Upper lobe of left lung (tissue), 4 donors: ENCODE results near the gene GRK5.

Experiments
- POLR2A ChIP-seq, 4 donors: fragments of 450-650 bp; IDR thresholded peaks; one replicate each; pipeline ENCODE4 v1.5.1; 2016 to 2017; ENCODE audit warnings: antibody characterized with exemption in 4 of 4, mild to moderate bottlenecking in 2 of 4
- POLR2AphosphoS5 ChIP-seq, 2 donors: sonication (generic); formaldehyde crosslinking; IDR thresholded peaks; one replicate each; pipeline ENCODE4 v1.5.1; 2017; ENCODE audit warnings: antibody characterized with exemption in 2 of 2
- TF ChIP-seq, protein P1 (sequence below), 6 experiments: fragments of 450-650 bp in 4 of 6; fragments of 200-600 bp in 2 of 6; sonication (generic) in 2 of 6; IDR thresholded peaks; one replicate each; pipeline ENCODE4 v1.5.1; 2016 to 2019; ENCODE audit warnings: antibody characterized with exemption in 6 of 6

DNA sequence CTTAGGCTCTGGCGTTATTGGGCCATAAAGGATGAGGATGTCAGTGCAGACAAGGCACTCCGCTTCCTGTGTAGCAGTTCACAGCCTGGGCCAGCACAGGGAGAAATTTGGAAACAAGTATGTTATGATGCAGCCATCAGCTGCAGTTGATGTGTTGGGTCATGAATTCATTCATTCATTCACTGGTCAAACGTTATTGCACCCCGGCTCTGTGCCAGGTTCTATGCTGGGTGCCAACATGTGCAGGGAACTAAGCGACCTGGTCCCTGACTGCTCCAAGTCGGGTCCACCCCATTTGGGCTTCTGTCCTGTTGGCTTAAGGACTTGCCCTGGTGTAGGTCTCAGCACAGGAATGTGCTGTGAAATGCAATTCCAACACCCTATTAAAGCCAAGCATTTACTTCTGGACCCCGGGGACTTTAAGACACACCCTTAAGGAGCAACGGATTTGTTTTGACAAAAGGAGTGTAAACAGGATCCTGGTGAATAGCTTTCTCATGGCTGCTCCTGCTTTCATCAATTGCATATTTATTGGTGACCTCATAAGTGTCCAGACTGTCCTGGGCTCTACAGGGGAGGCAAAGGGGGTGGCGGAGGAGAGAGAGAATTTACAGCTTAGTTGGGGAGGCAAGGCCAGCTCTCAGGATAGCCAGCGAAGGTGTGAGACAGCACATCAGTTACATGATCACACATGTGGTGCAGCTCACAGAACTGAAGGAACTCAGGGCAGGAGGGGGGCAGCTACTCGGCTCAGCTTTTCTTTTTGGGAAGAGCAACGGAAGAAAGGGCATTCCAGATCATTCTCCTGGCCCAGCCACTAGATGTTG, 158.6 kb downstream of the GRK5 start:
- TF ChIP-seq POLR2AphosphoS5 (IDR thresholded peaks at IDR 0.05) (peak; percentile 27 to 36), POLR2A (IDR thresholded peaks at IDR 0.05) (no peak)
- TF ChIP-seq, protein P1, sequence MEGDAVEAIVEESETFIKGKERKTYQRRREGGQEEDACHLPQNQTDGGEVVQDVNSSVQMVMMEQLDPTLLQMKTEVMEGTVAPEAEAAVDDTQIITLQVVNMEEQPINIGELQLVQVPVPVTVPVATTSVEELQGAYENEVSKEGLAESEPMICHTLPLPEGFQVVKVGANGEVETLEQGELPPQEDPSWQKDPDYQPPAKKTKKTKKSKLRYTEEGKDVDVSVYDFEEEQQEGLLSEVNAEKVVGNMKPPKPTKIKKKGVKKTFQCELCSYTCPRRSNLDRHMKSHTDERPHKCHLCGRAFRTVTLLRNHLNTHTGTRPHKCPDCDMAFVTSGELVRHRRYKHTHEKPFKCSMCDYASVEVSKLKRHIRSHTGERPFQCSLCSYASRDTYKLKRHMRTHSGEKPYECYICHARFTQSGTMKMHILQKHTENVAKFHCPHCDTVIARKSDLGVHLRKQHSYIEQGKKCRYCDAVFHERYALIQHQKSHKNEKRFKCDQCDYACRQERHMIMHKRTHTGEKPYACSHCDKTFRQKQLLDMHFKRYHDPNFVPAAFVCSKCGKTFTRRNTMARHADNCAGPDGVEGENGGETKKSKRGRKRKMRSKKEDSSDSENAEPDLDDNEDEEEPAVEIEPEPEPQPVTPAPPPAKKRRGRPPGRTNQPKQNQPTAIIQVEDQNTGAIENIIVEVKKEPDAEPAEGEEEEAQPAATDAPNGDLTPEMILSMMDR (IDR thresholded peaks at IDR 0.05) = no peak
